Measurements from ENCODE around the gene FAM170B. TPM values are rescaled to one million over a fixed set of nuclear protein-coding genes. Genes with fewer than 3 reads are reported as not detected.

FAM170B gene
- total RNA-seq, 1 donor = not detected

- no peaks in the 10 kb centered on the region for H3K27me3 ChIP-seq (ENCODE audit: insufficient read depth, low read length)
- H2AFZ ChIP-seq (ENCODE audit: low read length) = no peak overlapping the region
- peaks cover 9% of the 10 kb centered on the region for H3K4me1 ChIP-seq (ENCODE audit: insufficient read depth, low read length)
- TF ChIP-seq, protein P1, sequence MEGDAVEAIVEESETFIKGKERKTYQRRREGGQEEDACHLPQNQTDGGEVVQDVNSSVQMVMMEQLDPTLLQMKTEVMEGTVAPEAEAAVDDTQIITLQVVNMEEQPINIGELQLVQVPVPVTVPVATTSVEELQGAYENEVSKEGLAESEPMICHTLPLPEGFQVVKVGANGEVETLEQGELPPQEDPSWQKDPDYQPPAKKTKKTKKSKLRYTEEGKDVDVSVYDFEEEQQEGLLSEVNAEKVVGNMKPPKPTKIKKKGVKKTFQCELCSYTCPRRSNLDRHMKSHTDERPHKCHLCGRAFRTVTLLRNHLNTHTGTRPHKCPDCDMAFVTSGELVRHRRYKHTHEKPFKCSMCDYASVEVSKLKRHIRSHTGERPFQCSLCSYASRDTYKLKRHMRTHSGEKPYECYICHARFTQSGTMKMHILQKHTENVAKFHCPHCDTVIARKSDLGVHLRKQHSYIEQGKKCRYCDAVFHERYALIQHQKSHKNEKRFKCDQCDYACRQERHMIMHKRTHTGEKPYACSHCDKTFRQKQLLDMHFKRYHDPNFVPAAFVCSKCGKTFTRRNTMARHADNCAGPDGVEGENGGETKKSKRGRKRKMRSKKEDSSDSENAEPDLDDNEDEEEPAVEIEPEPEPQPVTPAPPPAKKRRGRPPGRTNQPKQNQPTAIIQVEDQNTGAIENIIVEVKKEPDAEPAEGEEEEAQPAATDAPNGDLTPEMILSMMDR (IDR thresholded peaks at IDR 0.05; ENCODE audit: extremely low read depth, low read depth, low read length) = no peak
- H3K79me2 ChIP-seq (ENCODE audit: insufficient read depth, low read length) = no peaks in the 10 kb centered on the region
- no peak overlapping the region for H3K4me3 ChIP-seq (ENCODE audit: insufficient read depth, low read length)
- DNase-seq (ENCODE audit: insufficient read length, low spot score, missing footprints) = peak; percentile 38
- no peak overlapping the region for H3K27ac ChIP-seq (ENCODE audit: low read depth, low read length)
- H4K20me1 ChIP-seq (ENCODE audit: insufficient read depth, low read length) = no peaks in the 10 kb centered on the region
- H3K36me3 ChIP-seq (ENCODE audit: insufficient read depth, low read length) = no peaks in the 10 kb centered on the region
- no peak overlapping the region for H3K4me2 ChIP-seq (ENCODE audit: insufficient read depth, low read length)
- no peaks in the 10 kb centered on the region for H3K9me3 ChIP-seq (ENCODE audit: low read depth, low read length)
Observed at GRCh38 chr10:49167425-49168170, 33.8 kb upstream of the FAM170B start.

DNA sequence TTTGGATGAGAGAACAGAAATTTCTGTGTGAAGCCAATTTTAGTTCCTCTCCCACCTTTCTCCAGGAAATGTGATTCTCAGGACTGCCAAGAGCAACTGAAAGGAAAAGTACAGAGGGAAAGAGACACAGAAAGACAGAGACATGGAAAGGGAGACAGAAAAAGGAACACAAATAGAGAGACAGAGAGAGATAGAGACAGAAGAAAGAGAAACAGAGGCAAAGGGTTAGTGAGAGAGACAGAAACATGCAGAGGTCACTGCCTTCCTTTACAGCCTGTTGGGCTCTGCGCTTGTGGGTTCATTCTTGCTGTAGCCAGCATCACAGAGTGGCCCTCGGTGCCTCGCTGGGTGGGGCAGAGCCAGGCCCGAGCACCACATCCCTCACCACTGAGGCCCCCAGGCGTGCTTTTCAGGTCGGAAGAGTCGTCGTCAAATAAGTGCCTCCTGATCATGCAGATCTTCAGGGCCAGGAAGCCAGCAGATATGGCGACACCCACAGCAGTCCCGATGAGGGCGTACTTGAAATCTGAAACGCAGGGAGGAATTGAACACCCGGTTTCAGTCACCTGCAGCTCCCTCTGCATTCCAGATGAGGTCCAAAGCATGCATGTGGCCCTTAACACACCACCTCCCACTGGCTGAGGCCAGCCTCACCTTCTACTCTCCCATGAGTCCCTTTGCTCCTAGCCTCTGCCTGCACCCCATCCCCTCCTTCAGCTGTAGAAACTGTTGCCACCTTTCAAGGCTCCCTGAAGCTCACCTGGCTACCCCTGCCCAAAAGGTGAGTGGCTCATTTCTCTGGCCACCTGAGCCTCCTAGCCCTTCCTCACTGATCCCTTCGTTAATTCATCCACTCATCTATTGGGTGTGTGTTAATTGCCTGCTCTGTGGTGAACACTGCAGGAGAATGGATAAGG, 32.9 kb upstream of the FAM170B start:
- TF ChIP-seq, protein P1 (IDR thresholded peaks at IDR 0.05; ENCODE audit: extremely low read depth, low read depth, low read length) = no peak
- Histone ChIP-seq H3K27me3 (ENCODE audit: insufficient read depth, low read length) (no peaks in the 10 kb centered on the region), H3K4me1 (ENCODE audit: insufficient read depth, low read length) (peaks cover 14% of the 10 kb centered on the region), H3K36me3 (ENCODE audit: insufficient read depth, low read length) (no peaks in the 10 kb centered on the region), H3K9me3 (ENCODE audit: low read depth, low read length) (no peaks in the 10 kb centered on the region), H3K27ac (ENCODE audit: low read depth, low read length) (no peak overlapping the region), H3K79me2 (ENCODE audit: insufficient read depth, low read length) (no peaks in the 10 kb centered on the region), H2AFZ (ENCODE audit: low read length) (no peak overlapping the region), H3K4me2 (ENCODE audit: insufficient read depth, low read length) (no peak overlapping the region), H3K4me3 (ENCODE audit: insufficient read depth, low read length) (no peak overlapping the region), H4K20me1 (ENCODE audit: insufficient read depth, low read length) (no peaks in the 10 kb centered on the region)
- peak; percentile 54 for DNase-seq (ENCODE audit: insufficient read length, low spot score, missing footprints)

DNA sequence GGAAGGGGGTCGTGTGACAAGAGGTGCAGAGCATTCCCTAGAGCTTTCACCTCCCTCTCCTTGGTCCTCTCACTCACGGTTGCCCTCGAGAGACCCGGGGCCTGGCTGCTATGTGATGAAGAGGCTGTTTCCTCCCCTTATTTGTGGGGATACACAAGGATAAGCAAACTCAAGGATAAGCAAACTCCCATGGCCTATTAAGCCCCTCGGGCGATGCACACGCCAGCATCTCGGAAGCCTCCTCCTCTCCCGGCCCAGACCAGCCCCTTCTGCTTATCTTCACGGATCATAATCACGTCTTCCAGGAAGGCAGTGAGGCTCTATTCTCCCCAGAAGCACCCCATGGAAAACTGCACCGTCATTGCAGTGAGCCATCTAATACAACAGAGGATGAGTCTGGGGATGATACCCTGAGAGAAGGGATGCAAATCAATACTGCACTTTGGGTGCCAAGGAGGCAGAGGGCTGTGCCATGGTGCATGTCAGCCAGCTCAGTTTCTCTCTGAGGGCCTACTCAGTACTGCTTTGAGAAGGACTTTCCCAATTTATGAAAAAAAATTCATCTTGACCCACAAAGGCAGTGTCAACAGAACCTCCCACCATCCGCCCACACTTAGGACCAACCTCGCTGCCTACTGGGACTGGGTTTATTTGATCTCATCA, 32.1 kb upstream of the FAM170B start:
- Histone ChIP-seq H3K4me1 (ENCODE audit: insufficient read depth, low read length) (peaks cover 18% of the 10 kb centered on the region), H3K4me2 (ENCODE audit: insufficient read depth, low read length) (no peak overlapping the region), H2AFZ (ENCODE audit: low read length) (no peak overlapping the region), H3K9me3 (ENCODE audit: low read depth, low read length) (no peaks in the 10 kb centered on the region), H3K27me3 (ENCODE audit: insufficient read depth, low read length) (no peaks in the 10 kb centered on the region), H3K27ac (ENCODE audit: low read depth, low read length) (no peak overlapping the region), H4K20me1 (ENCODE audit: insufficient read depth, low read length) (no peaks in the 10 kb centered on the region), H3K36me3 (ENCODE audit: insufficient read depth, low read length) (no peaks in the 10 kb centered on the region), H3K4me3 (ENCODE audit: insufficient read depth, low read length) (no peak overlapping the region), H3K79me2 (ENCODE audit: insufficient read depth, low read length) (no peaks in the 10 kb centered on the region)
- peak; percentile 72 for DNase-seq (ENCODE audit: insufficient read length, low spot score, missing footprints)
- TF ChIP-seq, protein P1 (IDR thresholded peaks at IDR 0.05; ENCODE audit: extremely low read depth, low read depth, low read length) = no peak
